NCI-H82 (cell line): ENCODE data around the gene EVC2.
"Not testable (repeated sequence)": the region's sequence is repeated elsewhere in the genome, so short reads cannot be mapped to it uniquely, and the experiment has no call there.

Experiments
- DNase-seq: peaks from one replicate; lab custom pipeline; 2025; lab: John Stamatoyannopoulos, UW

Gene EVC2

DNA sequence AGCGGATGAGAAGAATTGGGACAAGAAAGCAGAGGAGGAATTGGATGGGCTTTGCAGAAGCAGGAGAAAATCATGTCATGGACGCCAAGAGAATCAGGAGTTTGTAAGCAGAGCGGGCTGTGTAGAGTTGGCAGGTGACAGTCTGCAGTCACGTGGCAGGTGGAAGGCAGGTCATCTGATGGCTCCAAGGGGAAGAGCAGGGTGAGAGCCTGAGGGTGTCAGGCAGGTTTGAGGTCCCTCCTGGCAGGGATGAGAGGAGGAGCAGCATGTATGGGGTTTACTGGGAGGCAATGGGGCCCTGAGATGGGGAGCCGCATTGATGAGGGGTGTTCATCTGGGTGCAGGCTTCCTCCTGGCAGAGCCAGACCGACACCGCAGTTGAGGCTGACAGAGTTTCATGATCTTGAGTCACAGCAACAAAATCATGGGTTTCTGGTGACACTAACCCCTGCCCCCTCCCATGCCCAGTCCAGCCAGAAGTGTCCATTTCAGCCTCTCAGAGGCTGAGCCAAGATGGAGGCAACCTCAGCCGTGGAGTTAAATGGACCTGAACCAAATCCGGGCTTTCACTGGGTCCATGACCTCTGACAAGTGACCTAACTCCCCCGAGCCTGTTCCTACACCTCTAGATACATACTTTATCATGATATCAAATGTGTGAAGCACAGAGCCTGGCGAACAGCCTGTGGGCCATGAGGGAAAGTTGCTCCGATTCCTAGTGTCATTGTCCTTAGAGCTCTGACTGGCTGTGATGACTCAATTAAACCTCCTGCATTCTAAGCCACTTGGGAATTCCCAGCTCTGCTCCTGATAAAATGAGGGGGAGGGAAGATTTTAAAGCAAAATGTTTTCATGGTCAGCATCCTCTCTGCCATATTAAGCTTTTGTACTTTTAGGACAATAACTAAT lies 38.7 kb upstream of the EVC2 start:
- peak; percentile 37 for DNase-seq

- DNase-seq, result no peak
Observed at GRCh38 chr4:5746250-5746649, 37.9 kb upstream of the EVC2 start.

DNA sequence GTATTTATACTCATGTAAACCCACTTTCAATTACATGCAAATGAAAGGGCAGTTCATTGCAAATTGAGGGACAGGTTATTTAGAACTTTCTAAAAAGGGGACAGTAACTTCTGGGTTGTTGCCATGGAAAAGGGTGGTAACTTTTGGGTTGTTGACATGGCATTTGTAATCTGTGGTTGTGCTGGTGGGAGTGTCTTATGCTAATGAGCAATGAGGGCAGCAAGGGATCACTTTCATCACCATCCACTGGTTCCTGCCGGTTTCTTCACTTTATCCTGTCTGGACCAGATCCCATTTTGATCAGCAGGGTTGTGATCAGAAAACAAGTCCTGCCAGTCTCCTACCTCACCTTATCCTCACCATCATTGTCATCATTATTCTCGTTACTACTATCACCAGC lies 34.6 kb upstream of the EVC2 start:
- DNase-seq, result no peak

DNA sequence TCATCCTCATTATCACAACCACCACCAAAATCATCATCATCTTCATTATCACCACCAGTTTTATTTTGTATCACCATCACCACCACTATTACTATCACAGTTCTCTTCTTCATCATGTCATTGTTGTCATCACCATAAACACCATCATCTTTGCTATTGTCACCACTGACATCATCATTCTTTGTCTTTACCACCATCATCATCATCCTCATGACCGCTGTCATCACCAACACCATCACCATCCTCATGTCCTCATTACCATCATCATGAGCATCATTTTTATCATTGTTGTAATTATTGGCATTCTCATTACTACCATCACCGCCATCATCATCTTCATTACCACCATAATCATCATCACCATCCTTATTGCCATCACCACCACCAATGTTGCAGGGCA lies 34.0 kb upstream of the EVC2 start:
- no peak for DNase-seq

DNA sequence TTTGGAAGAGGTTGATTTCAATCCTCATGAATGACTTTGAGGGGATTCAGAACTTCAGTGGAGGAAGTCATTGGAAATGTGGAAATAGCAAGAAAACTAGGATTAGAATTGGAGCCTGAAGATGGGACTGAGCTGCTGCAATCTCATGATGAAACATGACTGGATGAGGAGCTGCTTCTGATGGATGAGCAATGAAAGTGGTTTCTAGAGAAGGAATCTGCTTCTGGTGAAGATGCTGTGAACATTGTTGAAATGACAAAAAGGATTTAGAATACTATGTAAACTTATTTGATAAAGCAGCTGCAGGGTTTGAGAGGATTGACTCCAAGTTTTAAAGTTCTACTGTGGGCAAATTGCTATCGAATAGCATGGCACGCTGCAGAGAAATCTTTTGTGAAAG lies 29.7 kb upstream of the EVC2 start:
- DNase-seq, result no peak

DNA sequence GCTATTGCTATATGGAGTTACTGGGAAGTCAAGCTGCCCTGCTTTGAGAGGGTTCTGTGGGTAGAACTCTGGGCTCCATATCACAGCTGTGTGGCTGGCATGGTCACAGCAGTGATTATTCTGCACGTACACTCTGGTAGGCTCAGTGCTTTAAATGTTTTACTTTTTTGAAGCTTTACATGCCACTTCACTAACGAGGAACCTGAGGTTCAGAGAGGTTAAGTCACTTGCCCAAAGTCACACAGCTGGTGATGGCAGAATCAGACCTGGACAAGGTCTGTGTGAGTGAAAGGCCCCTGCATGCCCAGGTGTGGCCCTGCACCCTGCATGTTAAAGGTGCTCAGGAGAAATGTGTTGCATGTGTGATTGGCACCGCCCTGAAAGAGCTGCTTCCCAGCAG lies 27.1 kb upstream of the EVC2 start:
- DNase-seq, result no peak

- DNase-seq, result no peak
Observed at GRCh38 chr4:5734853-5735252, 26.5 kb upstream of the EVC2 start.

- no peak for DNase-seq
Observed at GRCh38 chr4:5732158-5732557, 23.8 kb upstream of the EVC2 start.

- DNase-seq, result no peak
Observed at GRCh38 chr4:5730993-5731990, 22.9 kb upstream of the EVC2 start.

- no peak for DNase-seq
Observed at GRCh38 chr4:5730436-5730835, 22.1 kb upstream of the EVC2 start.

DNA sequence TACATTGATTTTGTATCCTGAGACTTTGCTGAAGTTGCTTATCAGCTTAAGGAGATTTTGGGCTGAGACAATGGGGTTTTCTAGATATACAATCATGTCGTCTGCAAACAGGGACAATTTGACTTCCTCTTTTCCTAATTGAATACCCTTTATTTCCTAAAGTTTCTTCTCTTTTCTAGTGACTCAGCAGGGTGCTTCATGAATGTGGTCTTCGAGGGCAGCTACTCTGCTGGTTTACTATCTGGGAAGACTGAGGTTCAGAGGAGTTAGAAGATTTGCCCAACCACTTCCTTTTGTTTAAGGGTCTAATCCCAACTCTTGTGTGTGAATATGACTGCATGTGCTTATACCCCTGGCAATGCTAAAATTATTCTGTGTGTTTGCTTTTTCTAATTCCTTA lies 20.1 kb upstream of the EVC2 start:
- DNase-seq, result not testable (repeated sequence)

GRCh38 chr4:5724377-5724776 lies 16.0 kb upstream of the EVC2 start:
- DNase-seq, result no peak

DNA sequence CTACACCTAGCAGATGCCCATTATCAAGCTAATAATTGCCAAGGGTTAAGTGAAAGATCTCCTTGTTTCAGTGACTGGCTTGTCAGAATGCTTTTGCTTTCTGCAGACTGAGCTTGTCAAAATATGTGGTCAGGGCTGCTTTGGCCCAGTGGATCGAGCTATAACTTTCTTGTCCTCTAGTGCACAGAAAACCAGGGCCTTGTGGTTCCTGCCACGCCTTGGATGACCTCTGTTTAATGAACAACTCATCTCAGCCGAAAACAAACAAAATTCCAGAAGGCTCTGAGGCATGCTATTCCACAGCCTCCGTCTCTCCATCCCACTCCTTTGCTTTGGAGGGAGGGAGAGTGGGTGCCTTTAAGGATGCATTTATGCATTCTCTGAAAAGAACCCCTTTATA lies 14.0 kb upstream of the EVC2 start:
- DNase-seq, result no peak

DNA sequence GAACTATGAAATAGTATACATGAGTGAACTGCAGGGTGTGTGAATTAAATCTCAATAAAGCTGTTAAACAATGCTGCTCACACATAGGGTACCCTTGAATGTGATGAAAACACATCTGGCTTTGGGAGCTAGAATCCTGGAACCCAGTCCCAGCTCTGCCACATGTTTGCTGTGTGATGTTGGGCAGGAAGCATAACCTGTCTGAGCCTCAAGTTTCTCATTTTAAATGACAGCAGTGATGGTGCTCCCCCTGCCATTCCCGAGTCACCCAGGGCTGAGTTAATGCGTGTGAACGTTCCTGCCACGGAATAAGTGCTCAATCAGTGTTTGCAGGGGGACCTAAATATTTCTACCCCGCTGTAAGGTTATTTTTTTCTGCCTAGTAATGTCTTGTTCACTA lies 13.6 kb upstream of the EVC2 start:
- no peak for DNase-seq

- no peak for DNase-seq
Observed at GRCh38 chr4:5720980-5721379, 12.6 kb upstream of the EVC2 start.

- no peak for DNase-seq
Observed at GRCh38 chr4:5720157-5720850, 11.9 kb upstream of the EVC2 start.

- no peak for DNase-seq
Observed at GRCh38 chr4:5719350-5720055, 11.1 kb upstream of the EVC2 start.

DNA sequence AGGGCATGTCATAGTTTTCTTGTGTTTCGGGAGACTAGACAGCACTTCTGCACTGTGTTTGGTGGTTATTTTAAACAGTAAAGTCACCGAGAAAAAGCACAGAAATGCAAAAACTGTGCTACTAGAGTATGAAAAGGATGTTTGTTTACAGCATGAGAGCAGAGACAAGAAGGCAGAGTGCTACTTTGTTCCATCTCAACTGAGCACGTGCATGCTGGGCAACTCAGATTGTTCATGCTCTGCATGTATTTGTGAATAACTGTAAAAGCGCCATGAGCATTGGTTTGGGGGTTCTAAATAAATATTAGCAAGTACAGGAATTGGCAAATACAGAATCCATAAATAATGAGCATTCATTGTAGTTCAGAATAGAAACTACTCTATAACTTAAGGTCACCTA lies 10.1 kb upstream of the EVC2 start:
- no peak for DNase-seq

GRCh38 chr4:5717449-5718158 lies 9.2 kb upstream of the EVC2 start:
- DNase-seq, result no peak

GRCh38 chr4:5716391-5716790 lies 8.0 kb upstream of the EVC2 start:
- DNase-seq, result no peak

DNA sequence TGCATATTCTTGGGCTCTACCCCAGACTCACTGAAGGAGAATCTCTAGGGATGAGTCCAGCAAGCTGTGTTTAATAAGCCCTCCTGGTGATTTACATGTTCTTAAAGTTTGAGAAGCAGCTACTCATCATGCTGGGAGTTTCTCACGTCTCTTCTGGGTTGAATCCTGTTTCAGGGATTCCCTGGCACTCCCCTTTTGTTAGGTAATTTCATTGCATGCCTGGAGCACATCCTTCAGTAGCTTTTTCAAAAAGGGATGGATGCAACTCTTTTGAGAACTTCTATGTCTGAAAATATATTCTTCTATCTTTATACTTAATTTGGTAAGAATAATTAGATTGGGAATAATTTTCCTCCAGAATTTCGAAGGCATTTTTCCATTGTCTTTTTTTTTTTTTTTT lies 7.0 kb upstream of the EVC2 start:
- DNase-seq, result no peak
